Karpas-422 (cell line): ENCODE results near the gene MYH11. TPM values are rescaled to one million over a fixed set of nuclear protein-coding genes. Genes with fewer than 3 reads are reported as not detected.

ENCODE experiments used
- DNase-seq: peaks from one replicate; pipeline ENCODE4 v3.0.0-alpha.2; 2015
- H2AFZ ChIP-seq: fragments of 200-600 bp; sonication (generic); 2 replicates; pipeline ENCODE4 v1.6.1; 2014; ENCODE audit warnings: antibody characterized with exemption, low read length, mixed read lengths
- H3K27ac ChIP-seq: fragments of 200-600 bp; sonication (generic); 2 replicates; pipeline ENCODE4 v1.5.1; 2014; ENCODE audit warnings: mild to moderate bottlenecking, low read length, moderate library complexity
- H3K27me3 ChIP-seq: fragments of 200-600 bp; sonication (generic); 2 replicates; pipeline ENCODE4 v1.6.1; 2014; ENCODE audit warnings: low read length, mixed read lengths
- H3K36me3 ChIP-seq: fragments of 200-600 bp; sonication (generic); 2 replicates; pipeline ENCODE4 v1.6.1; 2014; ENCODE audit warnings: low read length, mixed read lengths; ENCODE audit not compliant: insufficient read depth
- H3K4me1 ChIP-seq: fragments of 200-600 bp; sonication (generic); 2 replicates; pipeline ENCODE4 v1.6.1; 2014; ENCODE audit warnings: mild to moderate bottlenecking, low read length, mixed read lengths
- H3K4me2 ChIP-seq: fragments of 200-600 bp; sonication (generic); 2 replicates; pipeline ENCODE4 v1.6.1; 2014; ENCODE audit warnings: low read length, low read depth, mild to moderate bottlenecking; ENCODE audit not compliant: poor library complexity, severe bottlenecking
- H3K4me3 ChIP-seq: fragments of 200-600 bp; sonication (generic); 2 replicates; pipeline ENCODE4 v1.5.1; 2014; ENCODE audit warnings: mild to moderate bottlenecking, antibody characterized with exemption, low read length, mixed read lengths
- H3K79me2 ChIP-seq: fragments of 200-600 bp; sonication (generic); 2 replicates; pipeline ENCODE4 v1.6.1; 2014; ENCODE audit warnings: mild to moderate bottlenecking, low read length, mixed read lengths
- H3K9ac ChIP-seq: fragments of 200-600 bp; sonication (generic); 2 replicates; pipeline ENCODE4 v1.6.0; 2014; ENCODE audit warnings: low read length
- H3K9me2 ChIP-seq: fragments of 200-600 bp; sonication (generic), shearing (Covaris generic); replicated peaks from 2 replicates; pipeline ENCODE4 v1.6.0; 2014; ENCODE audit warnings: mild to moderate bottlenecking, low read length, moderate library complexity; ENCODE audit not compliant: insufficient read depth
- H3K9me3 ChIP-seq: fragments of 300-700, 200-600 bp; sonication (generic); 2 replicates; pipeline ENCODE4 v1.6.1; 2014; ENCODE audit warnings: low read length, mixed read lengths
- H4K20me1 ChIP-seq: fragments of 200-600 bp; sonication (generic); 2 replicates; pipeline ENCODE4 v1.6.1; 2014; ENCODE audit warnings: mild to moderate bottlenecking, antibody characterized with exemption, low read length, low read depth; ENCODE audit not compliant: insufficient read depth
- total RNA-seq: library from RNA; depleted of rRNA; stranded (reverse); fragments of >200 nt; shearing (Covaris generic); gene quantifications from 2 replicates; pipeline ENCODE4 v1.2.3, GENCODE V29; 2014; ENCODE audit warnings: low replicate concordance

The MYH11 gene
- total RNA-seq, 1 experiment from 2014 or later = not detected

DNA sequence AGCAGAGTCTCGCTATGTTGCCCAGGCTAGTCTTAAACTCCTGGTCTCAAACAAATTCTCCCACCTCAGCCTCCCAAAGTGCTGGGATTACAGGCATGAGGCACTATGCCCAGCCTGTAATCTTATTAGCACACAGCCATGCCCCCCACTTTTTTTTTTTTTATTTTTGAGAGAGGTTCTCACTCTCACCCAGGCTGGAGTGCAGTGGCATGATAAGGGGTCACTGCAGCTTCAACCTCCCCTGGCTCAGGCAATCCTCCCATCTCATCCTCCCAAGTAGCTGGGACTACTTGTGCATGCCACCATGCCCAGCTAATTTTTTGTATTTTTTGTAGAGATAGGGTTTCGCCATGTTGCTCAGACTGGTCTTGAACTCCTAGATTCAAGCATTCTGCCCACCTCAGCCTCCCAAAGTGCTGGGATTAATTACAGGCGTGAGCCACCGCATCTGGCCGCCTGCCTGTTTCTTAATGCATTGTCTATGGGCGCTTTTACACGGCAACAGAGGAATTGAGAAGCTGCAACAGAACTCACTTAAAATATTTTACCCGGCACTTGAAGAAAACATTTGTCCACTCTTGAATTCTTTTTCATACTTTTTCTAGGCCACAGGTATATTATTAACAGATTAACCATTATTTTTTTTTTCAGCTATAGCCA lies 40.4 kb upstream of the MYH11 start:
- no peak overlapping the region for H3K27ac ChIP-seq
- no peaks in the 10 kb centered on the region for H3K9me2 ChIP-seq
- H3K9me3 ChIP-seq = no peaks in the 10 kb centered on the region
- DNase-seq = no peak
- no peaks in the 10 kb centered on the region for H4K20me1 ChIP-seq
- no peaks in the 10 kb centered on the region for H3K36me3 ChIP-seq
- H3K9ac ChIP-seq = peak overlapping the region; percentile 16; the same call in 1 of the 2 replicates
- H3K4me3 ChIP-seq = no peak overlapping the region; the same call in 1 of the 2 replicates
- H3K4me2 ChIP-seq = peak overlapping the region; percentile 27
- peaks cover 8% of the 10 kb centered on the region for H3K4me1 ChIP-seq
- H2AFZ ChIP-seq = 0 out of 2 replicates have a peak overlapping the region, but pooled peaks have one; percentile 60
- no peaks in the 10 kb centered on the region for H3K79me2 ChIP-seq
- no peaks in the 10 kb centered on the region for H3K27me3 ChIP-seq

DNA sequence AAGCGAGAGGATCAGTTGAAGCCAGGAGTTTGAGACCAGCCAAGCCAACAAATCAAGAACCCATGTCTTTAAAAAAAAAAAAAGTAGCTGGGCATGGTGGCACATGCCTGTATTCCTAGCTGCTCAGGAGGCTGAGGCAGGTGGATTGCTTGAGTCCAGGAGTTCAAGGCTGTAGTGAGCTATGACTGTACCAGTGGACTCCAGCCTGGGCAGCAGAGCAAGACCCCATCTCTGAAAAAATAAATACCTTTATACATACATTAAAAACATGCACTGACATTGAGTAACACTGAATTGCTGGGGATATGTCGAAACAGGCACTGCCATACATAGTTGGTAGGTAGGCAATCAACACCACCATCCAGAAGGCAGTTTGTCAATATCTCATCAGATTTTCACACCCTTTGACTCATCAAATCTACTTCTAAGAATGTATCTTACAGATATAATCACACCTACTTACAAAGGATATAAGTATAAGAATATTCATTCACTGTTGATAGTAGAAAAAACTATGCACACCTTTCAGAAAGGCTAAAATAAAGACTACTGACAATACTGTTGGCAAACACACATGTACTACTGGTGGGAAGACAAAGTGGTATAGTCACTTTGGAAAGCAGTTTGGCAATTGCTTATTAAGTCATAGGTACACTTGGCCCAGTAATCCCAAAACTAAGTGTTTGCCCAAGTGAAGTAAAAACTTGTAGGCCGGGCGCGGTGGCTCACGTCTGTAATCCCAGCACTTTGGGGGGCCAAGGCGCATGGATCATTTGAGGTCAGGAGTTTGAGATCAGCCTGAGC lies 37.9 kb upstream of the MYH11 start:
- H3K4me3 ChIP-seq = no peak overlapping the region
- no peaks in the 10 kb centered on the region for H3K79me2 ChIP-seq
- peaks cover 8% of the 10 kb centered on the region for H3K4me1 ChIP-seq
- H2AFZ ChIP-seq = no peak overlapping the region
- H3K27me3 ChIP-seq = no peaks in the 10 kb centered on the region
- H3K4me2 ChIP-seq = no peak overlapping the region
- H3K36me3 ChIP-seq = no peaks in the 10 kb centered on the region
- no peak for DNase-seq
- H3K9me3 ChIP-seq = no peaks in the 10 kb centered on the region
- no peaks in the 10 kb centered on the region for H4K20me1 ChIP-seq
- no peak overlapping the region for H3K9ac ChIP-seq
- no peak overlapping the region for H3K27ac ChIP-seq
- H3K9me2 ChIP-seq = no peaks in the 10 kb centered on the region

DNA sequence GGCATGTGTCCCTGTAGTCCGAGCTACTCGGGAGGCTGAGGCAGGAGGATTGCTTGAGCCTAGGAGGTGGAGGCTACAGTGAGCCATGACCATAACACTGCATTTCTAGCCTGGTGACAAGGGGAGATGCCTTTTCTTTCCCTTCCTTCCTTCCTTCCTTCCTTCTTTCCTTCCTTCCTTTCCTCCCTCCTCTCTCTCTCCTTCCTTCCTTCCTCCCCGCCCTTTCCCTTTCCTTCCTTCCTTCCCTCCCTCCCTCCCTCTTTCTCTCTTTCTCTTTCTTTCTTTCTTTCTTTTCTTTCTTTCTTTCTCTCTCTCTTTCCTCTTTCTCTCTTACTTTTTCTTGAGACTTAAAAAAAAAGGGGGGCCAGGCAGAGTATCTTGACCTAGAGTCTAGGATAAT lies 34.7 kb upstream of the MYH11 start:
- 0 out of 2 replicates have a peak, but pooled peaks cover 5% of the 10 kb centered on the region for H4K20me1 ChIP-seq
- no peak overlapping the region for H3K27ac ChIP-seq
- no peak for DNase-seq
- no peak overlapping the region for H2AFZ ChIP-seq
- H3K79me2 ChIP-seq = peaks cover 19% of the 10 kb centered on the region
- H3K27me3 ChIP-seq = no peaks in the 10 kb centered on the region
- H3K9me3 ChIP-seq = no peaks in the 10 kb centered on the region
- H3K9ac ChIP-seq = no peak overlapping the region
- H3K9me2 ChIP-seq = no peaks in the 10 kb centered on the region
- H3K4me2 ChIP-seq = no peak overlapping the region
- peaks cover 18% of the 10 kb centered on the region for H3K4me1 ChIP-seq
- no peak overlapping the region for H3K4me3 ChIP-seq
- H3K36me3 ChIP-seq = peaks cover 4% of the 10 kb centered on the region; the same call in 1 of the 2 replicates

DNA sequence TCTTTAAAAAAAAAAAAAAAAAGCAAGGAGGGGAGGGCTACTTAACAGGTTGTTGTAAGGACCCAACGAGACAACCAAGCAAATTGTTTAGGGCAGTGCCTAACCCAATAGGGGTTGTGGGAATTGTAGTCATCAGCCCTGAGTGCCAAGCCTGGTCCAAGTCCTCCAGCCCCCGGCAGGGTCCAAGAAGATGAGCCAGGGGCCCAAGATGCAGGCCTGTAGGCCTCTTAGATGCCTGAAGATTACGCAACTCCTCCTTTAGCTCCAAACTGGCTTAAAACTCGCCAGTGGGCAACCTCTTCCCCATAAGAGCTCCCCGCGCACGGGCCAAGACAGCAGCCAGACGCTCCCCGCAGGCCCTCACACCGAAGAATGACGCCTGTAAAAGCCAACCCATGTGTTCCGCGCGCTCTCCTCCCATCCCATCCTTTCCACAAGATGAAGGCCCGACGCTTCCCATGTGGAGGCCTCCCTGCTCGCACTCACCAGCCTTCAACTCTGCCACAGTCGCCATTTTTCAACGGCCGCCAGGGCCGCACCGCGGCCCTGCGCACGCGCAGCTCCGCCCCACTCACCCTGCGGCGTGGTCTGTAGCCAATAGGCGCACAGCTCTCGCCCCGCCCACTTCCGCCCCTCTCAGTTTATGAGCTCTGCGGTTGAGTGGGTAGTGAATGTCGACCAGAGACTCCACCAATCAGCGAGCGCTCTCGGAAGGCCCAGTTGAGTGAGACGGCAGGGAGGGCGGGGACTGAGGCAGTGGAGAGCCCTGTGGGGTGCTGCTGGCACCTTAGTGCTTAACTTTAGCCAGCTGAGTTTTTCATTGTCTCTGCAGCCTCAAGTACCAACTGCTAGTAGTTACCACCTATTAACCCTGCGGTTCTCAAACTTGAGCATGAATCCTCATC lies 31.5 kb upstream of the MYH11 start, which contains the start of gene CEP20:
TSS of gene CEP20 (minus strand) at position 532 of the 905 bp plus-strand sequence. CDS start at position 514, 18 bp downstream.
- H3K27me3 ChIP-seq = no peaks in the 10 kb centered on the region
- H2AFZ ChIP-seq = peak within 1 kb of the TSS; percentile 95
- peak within 1 kb of the TSS; percentile 95 for H3K9ac ChIP-seq

DNA sequence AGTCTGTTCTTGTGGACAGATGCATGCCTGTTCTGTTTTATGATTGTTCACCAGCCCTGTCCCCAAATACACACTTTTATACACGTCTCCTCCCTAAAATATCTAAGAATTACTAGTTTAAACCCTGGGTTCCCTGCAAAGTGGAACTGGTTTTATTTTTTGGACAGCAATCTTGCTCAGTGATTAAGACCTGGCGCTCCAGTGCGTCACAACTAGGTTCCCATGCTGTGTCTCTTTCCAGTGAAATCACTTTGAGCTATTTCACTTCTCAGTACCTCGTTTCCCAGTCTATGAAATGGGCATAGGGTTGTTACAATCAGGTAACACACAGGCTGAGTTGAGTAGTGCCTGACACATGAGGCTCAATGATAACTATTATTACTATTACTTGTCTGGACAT lies 30.5 kb upstream of the MYH11 start:
- Histone ChIP-seq H3K4me1 (peaks cover 21% of the 10 kb centered on the region), H3K79me2 (peaks cover 52% of the 10 kb centered on the region), H3K9ac (peak overlapping the region; percentile 95), H2AFZ (no peak overlapping the region), H4K20me1 (0 out of 2 replicates have a peak, but pooled peaks cover 5% of the 10 kb centered on the region), H3K9me2 (no peaks in the 10 kb centered on the region), H3K9me3 (no peaks in the 10 kb centered on the region), H3K27me3 (no peaks in the 10 kb centered on the region), H3K27ac (no peak overlapping the region), H3K4me2 (peak overlapping the region; percentile 97), H3K4me3 (peak overlapping the region; percentile 100), H3K36me3 (peaks cover 11% of the 10 kb centered on the region; the same call in 1 of the 2 replicates)
- no peak for DNase-seq

More for the DNA sequence above, 31.5 kb upstream of the MYH11 start, which contains the start of gene CEP20:
- H3K4me1 ChIP-seq = peaks cover 21% of the 10 kb centered on the region
- peaks cover 49% of the 10 kb centered on the region for H3K79me2 ChIP-seq
- H3K27ac ChIP-seq = peak within 1 kb of the TSS; percentile 70
- H4K20me1 ChIP-seq = 0 out of 2 replicates have a peak, but pooled peaks cover 5% of the 10 kb centered on the region
- peak; percentile 100 for DNase-seq
- peaks cover 7% of the 10 kb centered on the region; the same call in 1 of the 2 replicates for H3K36me3 ChIP-seq
- peak within 1 kb of the TSS; percentile 100 for H3K4me3 ChIP-seq
- no peaks in the 10 kb centered on the region for H3K9me3 ChIP-seq
- peak within 1 kb of the TSS; percentile 97 for H3K4me2 ChIP-seq
- H3K9me2 ChIP-seq = no peaks in the 10 kb centered on the region

DNA sequence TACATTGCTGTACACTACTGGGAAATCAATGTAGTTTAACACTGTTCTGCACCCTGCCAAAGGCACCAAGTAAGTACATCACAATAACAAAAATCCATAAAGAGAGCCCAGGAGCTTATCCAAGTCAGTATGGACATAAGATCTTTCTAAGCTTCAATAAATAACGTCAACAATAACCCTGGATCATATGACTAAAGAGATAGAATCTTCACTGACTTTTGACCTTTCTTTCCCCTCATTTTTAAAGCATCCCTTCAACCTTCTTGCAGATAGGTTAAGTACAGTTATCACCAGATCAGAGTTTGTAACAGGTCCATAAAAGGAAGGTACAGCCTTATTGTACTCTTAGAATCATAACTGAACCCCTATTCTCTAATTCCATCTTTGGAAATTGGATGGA lies 29.2 kb upstream of the MYH11 start:
- Histone ChIP-seq H3K4me1 (peaks cover 21% of the 10 kb centered on the region), H3K9me2 (no peaks in the 10 kb centered on the region), H3K27me3 (no peaks in the 10 kb centered on the region), H4K20me1 (0 out of 2 replicates have a peak, but pooled peaks cover 5% of the 10 kb centered on the region), H3K36me3 (peaks cover 17% of the 10 kb centered on the region; the same call in 1 of the 2 replicates), H3K4me2 (no peak overlapping the region), H2AFZ (no peak overlapping the region), H3K4me3 (no peak overlapping the region), H3K79me2 (peaks cover 58% of the 10 kb centered on the region), H3K9ac (no peak overlapping the region), H3K27ac (no peak overlapping the region), H3K9me3 (no peaks in the 10 kb centered on the region)
- DNase-seq = no peak

DNA sequence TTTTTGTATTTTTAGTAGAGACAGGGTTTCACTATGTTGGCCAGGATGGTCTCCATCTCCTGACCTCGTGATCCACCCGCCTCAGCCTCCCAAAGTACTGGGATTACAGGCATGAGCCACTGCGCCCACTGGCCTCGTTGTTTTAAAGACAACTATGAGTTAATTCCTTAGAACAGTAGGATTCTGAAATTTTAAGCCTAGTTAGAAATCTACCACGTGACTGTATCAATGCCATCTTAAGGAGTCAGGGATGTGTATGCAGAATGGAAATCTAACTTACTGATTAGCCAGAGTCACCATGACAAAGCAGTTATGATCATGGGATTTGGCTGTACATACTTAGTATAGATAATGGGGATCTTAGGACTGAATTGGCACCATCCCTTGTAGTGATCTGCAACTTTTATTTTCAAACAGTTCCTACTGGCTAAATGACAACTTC lies 28.8 kb upstream of the MYH11 start:
- Histone ChIP-seq H3K9me2 (no peaks in the 10 kb centered on the region), H3K36me3 (peaks cover 17% of the 10 kb centered on the region; the same call in 1 of the 2 replicates), H3K4me1 (peaks cover 22% of the 10 kb centered on the region), H3K79me2 (peaks cover 63% of the 10 kb centered on the region), H2AFZ (no peak overlapping the region), H3K27ac (no peak overlapping the region), H3K27me3 (no peaks in the 10 kb centered on the region), H4K20me1 (0 out of 2 replicates have a peak, but pooled peaks cover 5% of the 10 kb centered on the region), H3K4me2 (no peak overlapping the region), H3K9ac (no peak overlapping the region), H3K4me3 (no peak overlapping the region), H3K9me3 (no peaks in the 10 kb centered on the region)
- no peak for DNase-seq
